HG03521 (cell line): ENCODE results near the gene PRM1.
A peak's percentile ranks its signal among the peaks of the same experiment; 100 is the strongest.

Experiments
- ATAC-seq: cut with Tn5 transposase; IDR thresholded peaks from one replicate; pipeline ENCODE4 v1.9.1; 2021; ENCODE audit warnings: mild to moderate bottlenecking, moderate library complexity; ENCODE audit not compliant: unreplicated experiment

PRM1 gene

DNA sequence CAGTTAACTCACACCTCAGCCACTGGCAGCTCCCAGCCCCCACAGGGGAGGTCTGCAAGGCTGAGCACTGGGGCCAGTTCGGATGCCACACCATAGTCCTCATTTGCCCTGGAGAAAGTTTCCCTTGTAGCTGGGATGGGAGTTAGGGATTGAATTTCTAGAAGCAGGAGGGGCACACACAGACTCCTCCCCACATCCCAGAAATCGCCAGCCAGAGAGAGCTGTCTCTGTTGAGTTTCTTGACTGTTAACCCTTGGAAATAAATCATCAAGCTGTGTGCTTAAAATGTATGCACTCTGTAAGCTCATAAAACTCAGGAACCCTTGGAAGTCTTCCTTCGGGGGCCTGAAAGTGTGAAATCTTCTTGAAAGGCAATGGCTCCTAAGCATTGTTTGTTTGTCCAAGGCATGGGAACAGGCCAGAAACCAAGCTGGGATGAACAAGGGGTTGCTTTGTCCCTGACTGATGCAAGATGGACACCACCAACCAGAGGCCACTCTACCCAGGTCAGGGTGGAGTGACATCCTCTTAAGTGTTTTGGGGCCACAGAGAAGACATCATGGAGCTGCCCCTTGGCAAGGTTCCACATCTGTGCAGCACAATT lies 7.3 kb downstream of the PRM1 start:
- no peak for ATAC-seq

DNA sequence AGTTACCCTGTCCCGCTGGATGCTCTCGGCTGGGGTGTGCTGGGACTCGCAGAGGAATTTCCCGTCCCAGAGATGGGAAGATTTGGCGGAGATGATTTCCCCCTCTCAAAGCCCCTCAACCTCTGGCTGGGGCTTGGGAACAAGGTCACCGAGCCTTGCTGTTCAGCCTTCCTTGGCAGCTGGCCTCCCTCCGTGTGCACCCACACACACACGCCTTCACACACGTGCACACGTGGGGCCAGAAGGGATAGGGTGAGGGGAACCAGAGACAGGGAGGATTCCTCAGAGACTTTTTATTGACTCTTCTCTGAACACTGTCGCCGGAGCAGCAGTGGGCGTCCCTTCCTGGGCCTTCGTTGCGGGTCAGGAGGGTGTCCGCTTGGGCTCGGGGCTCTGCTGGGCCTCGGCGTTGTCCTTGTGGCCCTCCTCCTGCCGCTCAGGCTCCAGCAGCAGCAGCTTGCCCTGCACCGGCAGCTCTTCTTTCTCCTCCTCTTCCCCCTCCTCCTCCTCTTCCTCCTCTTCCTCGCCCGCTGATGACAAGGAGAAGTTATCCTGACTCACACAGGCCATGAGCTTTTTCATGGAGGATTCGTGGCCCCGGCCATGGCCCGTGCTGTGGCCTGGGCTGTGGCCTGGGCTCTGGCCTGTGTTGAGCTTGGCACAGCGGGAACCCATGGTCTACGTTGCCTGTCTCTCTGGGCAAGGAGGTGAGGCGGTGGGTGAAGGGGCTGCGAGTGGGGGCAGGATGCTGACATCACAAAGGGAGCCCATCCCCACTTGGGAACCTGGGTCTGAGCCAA lies 8.0 kb downstream of the PRM1 start, which contains the start of gene PRM3:
Gene PRM3, minus strand, starts transcription at position 709 of the 800 bp plus-strand sequence. Its CDS starts 34 bp downstream, at position 675.
- no peak for ATAC-seq

DNA sequence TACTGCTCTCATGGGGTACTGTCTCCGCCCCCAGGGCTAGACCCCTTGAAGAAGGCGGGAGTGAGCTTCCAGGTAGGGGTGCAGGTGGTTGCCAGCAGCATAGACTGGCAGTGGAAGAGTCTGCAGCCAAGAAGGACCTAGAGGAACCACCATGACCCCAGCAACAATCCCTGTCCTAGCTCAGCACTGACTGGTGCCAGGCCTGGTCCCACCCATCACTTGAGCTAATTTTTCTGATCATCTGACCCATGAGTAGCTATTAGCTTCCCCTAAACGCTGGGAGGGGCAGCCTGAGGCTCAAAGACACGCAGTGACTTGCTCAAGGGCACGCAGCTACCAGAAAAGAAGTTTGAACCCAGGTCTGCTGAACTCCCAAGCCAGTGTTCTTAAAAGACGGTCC lies 8.6 kb downstream of the PRM1 start:
- ATAC-seq = no peak

DNA sequence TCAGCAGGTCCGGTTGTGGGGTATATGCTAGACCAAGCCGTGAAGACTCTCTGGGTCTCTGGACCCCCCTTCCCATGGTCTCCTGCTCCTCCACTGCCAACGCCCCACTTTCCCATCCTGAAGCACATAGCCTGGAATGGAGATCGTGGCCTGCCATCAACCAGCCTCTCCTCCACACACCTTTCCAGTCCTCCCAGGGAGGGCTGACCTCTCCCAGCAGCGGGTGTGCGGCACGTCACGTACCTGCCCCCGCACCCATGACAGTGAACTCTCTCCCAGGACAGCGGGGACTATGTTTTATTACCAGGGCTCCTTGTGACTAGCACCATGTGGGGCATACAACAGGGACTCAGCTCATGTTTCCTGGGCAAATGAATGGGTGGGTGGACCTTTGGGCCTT lies 9.5 kb downstream of the PRM1 start:
- ATAC-seq = no peak

DNA sequence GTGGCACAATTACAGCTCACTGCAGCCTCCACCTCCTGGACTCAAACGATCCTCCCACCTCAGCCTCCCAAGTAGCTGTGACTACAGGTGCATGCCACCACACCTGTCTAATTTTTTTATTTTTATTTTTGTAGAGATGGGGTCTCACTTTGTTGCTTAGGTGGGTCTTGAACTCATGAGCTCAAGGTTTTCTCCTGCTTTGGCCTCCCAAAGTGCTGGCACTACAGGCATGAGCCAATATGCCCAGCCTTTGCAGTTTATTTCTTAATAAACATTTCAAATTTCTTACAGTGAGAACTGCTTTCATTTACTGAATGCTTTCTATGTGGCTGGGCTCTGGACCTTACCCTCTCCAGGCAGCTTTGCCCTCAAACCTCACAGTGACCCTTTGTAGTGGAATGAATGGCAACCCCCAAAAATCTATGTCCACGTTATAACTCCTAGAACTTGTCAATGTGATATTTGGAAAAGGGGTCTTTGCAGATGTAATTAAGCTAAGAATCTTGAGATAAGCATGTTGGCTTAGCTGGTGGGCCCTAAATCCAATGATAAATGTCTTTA lies 10.4 kb downstream of the PRM1 start:
- ATAC-seq = no peak

DNA sequence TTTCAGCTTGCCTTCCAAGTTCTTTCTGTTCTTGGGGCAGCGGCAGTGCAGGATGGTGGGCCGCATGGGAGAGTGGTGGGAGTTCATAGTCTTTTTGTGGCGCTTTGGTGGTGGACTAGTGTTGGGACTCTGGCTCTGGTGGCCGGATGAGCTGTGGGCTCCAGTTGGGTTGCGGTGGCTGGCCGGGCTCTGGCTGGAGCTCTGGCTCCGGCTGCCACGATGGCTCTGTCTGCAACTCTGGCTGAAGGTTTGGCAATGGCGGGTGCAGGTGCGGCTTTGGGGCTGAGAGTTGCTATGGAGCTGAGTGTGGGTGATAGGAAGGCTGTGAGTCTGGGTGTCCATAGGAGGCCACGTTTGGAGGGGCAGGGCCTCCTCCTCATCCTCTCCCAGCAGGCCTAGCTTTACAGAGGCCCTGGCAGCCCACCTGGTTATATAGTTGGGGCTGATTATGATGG lies 12.2 kb downstream of the PRM1 start, which contains the start of gene TNP2:
Gene TNP2, minus strand, starts transcription at position 405 of the 455 bp plus-strand sequence. Its CDS starts 63 bp downstream, at position 342.
- no peak for ATAC-seq

DNA sequence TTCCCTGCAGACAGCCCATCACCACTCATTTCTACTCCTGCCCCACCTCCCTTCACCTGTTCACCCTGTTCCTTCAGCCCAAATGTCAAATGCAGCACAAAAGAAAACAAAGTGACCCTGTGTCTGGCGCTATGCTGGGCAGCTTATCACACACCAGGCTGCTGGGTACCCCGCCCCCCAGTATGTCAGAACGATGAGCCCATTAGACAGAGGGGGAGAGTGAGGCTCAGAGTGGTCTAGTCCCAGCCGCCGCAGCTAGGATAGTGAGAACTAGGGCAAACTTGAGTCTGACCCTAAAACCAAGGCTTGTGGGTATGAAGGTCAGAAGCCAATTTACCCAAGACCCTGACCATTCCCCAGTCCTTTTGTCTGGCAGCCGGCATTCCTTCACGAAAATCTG lies 16.0 kb downstream of the PRM1 start:
- ATAC-seq = no peak

DNA sequence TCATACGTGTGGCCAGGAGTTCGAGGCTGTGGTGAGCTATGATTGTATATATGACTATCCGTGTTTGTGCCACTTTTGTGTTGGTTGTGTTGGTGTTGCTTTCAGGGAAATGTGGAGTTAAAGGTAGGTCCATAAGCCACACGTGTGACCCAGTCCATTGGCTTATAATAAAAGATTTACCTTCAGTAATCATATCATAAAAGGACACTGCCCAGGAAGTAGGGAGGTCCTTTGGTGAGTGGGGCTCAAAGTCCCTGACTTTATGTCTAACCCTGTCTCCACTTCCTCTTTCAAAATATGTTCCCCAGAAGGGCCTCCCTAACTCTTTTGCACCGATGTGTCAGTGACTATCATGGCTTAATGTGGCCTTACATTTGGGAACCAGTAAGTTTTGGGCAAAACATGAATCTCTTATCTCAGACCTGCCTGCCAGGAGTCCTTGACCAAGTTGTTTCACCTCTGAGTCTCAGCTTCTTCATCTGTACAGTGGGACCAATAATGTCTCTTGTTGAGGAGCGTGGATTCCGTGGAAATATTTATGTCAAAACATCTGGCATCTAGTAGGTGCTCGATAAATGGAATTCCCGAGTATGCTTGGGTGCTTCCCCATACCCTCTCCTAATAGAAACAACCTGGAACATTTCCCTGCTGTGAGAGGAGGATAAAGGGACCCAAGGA lies 16.8 kb downstream of the PRM1 start:
- ATAC-seq = no peak

DNA sequence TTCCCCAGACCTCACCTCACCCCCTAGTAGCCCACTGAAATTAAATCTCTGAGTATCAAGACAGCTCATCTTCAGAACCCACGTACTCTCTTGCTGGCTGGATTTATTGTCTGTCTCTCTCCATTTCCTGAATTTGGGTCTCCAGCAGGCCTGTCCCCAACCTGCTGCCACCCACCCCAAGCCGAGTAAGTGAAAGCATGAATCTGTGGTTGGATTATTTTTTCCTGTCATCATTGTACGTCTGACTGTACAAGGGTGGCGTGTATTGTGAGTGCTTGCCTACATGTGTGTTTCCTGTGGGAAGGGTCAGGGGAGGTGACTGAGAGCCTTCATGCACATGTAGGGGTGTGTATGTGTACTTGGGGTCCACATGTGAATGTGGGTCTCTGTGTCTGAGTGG lies 17.4 kb downstream of the PRM1 start:
- no peak for ATAC-seq

DNA sequence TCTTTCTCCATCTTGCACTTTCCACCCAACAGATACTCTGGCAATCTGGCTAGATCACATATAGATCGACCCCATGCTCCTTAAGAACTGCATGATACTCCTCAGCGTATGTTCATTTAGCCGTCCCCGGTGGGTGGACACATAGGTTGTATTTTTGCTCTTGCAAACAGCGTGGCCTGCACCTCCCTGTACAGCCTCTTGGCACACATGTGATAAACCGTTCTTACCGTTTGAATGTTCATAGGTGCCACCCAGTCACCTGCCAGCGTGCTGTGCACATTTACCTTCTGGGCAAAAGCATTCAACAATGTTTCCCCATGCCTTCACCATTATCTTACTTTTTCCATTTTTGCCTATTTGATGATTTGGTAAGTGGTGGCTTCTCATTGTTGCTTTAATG lies 18.2 kb downstream of the PRM1 start:
- ATAC-seq = no peak

DNA sequence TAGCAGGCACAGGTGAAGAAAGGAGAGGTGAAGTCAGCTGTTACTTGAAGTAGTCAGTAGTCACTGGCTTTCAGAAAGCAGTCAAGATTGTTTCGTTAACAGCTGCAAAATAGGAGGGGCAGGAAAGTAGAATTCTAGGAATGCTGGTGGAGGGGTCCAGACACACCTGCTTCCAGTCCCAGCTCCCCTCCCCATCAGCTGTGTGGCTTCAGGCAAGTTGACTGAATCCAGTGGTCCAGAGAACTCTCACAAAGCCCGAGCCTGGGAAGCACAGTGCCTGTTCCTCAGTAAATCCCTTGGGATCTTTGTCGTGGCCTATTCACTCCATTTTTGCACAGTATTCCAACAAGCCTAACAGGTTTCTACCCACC lies 20.5 kb downstream of the PRM1 start:
- no peak for ATAC-seq

DNA sequence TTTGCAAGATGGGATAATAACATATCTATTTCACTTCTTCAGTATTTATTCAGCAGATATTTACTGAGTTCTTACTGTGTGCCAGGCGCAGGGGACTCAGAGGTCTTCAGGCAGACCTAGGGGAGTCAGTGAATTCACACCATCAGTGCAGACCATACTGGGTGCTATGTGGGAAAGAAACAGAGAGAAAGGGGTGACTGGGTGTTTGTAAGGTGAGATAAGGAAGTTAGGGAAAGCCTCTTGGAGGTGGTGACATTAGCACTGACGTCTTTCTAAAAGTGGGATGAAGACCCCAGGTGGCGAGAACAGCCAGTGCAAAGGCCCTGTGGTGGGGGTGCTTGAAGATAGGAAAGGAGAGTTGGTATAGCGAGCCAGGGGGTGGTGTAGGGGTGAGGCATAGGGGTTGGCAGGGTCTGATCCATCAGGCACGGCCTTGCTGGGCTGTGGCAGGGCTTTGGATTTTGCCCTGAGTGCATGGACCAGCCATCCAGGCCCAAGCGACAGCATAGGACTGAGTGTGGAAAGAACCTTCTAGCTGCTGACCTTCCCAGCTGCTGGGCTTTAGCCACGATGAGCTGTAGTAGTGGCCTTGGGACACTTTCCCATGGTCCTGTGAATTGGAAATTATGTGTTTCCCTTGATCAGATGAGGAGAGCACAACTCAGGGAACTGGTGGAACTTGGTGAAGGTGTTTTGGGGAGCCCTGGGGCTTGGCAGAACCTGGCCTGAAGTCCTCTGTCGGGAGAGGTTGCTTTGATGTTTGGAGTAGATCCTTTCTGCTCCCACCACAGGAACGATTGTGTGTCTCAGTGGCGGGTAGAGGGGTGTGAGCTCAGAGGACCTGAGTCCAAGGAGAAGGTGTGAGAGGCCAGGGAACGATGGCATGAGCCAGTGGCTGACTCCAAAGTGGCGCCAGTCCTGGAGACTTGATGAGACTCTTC lies 21.2 kb downstream of the PRM1 start:
- ATAC-seq = no peak

DNA sequence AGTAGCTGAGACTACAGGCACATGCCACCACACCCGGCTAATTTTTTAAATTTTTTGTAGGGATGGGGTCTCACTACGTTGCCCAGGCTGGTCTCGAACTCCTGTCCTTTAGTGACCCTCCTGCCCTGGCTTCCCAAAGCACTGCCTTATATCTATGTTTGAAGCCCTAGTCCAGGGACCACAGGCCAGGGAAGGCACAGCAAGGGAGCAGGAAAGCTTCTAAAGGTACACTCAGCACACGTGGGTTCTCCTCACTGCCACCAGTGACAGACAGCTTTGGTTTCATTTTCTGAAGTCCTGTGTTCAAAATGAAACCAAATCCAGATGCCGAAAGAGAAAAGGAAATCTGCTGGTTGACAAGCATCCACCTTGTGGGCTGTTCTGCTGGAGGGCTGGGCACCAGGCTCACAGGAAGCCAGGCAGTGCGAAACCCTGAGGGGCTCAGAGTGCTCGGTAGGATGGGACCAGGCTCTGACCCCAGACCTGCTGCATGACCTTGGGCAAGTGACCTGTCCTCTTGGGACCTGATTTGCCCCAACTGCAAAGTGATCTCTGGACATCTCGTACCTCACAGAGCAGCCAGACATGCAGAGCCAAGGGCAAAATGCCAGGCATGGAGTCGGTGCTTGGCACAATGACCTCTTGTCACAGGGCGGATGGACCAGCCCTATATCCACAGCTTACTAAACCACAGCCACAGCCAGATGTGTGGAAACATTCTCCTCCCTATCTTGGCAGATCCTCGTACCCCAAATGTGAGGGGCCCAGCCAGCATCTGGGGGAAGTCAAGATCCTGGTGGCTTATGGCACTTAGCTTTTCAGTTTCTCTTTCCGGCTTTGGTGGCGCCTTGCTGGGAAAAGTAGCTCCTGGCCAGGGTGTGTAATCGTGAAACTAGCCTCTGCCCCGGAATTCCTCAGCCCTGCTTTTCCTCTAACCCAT lies 22.3 kb downstream of the PRM1 start:
- no peak for ATAC-seq

DNA sequence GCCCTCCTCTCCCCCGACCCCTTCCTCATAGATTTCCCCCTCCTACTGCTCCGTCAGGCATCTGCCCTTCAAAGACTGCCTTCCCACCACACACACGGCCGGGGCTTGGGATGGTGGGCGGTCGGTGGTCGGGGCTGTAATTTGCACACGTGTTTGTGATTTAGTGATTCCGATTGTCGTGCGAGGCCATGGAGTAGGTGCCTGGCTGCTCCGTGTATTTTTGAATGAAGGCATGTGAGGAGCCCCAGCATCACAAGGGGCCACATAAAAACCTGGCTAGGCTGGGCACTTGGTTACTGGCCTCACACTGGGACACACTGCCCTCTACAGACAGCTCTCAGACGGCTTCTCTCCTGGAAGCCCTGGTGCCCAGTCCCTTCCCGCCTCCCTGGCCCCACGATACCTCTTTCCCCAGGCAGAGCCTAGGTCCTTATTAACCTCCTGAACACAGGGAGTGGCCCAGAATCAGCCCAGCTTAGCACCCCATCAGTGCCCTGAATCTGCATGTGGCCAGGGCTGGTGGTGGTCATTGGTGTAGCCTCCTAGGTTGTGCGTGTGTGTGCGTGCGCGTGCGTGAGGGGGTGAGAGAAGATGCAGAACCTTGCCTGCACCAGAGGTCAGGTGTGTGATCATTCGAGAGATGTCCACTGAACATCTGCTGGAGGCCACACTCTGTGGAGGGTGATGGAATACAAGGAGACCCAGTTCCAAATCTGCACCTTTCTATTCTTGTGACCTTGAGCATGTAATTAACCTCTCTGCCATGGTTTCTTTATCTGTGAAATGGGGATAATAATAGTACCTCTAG lies 23.8 kb downstream of the PRM1 start:
- no peak for ATAC-seq

DNA sequence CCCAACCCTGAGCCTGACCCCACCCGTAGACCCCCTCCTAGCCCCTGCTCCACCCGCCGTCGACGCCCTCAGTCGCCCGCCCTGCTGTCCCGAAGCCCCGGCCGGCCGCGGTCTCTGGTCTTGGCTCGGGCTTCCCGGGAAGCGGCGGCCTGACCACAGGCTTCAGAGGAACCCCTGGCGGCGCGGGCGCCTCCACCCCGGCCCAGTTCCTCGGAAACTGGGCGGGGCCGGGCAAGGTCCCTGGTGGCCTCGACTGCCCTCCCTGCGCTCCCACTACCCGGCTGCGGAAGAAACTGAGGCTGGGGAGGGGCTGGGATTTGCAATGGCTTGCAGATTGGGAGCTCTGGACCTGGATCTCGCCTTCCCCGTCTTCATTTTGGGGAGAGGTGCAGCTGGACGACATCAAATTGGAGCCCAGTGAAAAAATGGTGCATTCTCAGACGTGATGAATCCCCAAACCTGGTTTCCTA lies 24.4 kb downstream of the PRM1 start:
- no peak for ATAC-seq

DNA sequence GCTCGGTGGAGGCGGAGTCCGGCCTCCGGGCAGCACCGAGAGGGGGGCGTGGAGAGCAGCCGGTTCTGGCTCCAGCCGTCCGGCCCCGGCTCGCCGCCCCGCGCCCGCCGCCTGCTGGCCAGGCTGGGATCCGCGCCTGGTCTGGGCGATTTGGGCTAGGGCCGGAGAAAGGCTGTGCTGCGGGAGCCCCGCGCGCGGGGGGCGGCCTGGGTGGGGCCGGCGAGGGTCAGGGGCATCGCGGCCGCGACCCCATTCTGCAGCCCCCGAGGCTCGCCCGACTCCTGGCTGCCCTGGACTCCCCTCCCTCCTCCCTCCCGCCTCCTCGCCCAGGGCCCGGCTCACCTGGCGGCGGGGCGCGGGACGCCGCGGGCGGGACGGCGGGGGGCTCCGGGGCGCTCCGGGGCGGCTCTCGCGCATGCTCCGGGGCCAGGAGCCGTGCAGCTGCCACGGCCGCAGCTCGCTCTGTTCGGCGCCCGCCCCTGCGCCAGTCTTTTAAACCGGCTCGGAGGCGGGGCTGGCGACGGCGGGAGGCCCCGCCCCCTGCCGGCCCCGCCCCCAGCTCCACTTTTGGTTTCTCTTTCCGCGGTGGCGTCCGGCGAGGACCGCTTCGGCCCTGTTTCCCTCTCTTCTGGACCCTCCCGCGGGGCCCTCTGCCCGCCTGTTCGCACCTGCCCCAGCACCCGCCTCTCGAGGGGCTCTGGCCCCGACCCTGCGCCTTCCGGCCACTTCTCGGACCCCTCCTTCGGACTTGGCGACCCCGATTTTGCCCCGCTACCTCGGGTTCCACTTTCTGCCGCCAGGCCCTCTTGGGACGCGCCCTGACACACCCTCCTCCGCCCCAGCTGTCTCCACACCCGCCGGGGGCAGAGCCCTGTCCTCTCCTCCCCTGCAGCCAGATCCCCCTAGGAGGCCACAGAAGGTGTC lies 25.1 kb downstream of the PRM1 start, which contains the start of gene SOCS1:
Gene SOCS1, minus strand, starts transcription at position 468 of the 924 bp plus-strand sequence. CDS start 726 bp downstream, outside the sequence.
- ATAC-seq = peak; percentile 45
